PC-3 (cell line): ENCODE data around the gene VPS54.

Source experiments
- CTCF ChIP-seq: fragments of 300-600 bp; sonication (generic); conservative IDR thresholded peaks from 2 replicates; pipeline ENCODE4 v1.5.1; 2017; ENCODE audit warnings: antibody characterized with exemption, low read depth, mild to moderate bottlenecking, low read length
- EZH2 ChIP-seq: fragments of 300-600 bp; sonication (generic); IDR thresholded peaks from one replicate; pipeline ENCODE4 v1.6.1; 2017; ENCODE audit warnings: antibody characterized with exemption, mild to moderate bottlenecking, low read length; ENCODE audit not compliant: unreplicated experiment
- EZH2phosphoT487 ChIP-seq: fragments of 300-600 bp; sonication (generic); IDR thresholded peaks from 2 replicates; pipeline ENCODE4 v1.6.1; 2018; ENCODE audit warnings: mild to moderate bottlenecking, antibody characterized with exemption, low read length, borderline replicate concordance

DNA sequence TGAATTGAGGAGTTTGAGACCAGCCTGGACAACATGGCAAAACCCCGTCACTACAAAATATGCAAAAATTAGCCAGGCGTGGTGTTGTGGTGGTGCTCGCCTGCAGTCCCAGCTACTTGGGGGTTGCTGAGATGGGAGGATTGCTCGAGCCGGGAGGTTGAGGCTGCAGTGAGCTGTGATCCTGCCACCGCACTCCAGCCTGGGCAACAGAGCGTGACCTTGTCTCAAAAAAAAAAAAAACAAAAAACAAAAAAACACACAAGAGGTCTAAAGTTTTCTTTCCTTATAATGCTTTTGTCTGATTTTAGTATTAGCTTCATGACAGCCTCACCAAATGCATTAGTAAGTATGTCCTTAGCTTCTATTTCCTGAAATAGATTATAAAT, 43.1 kb downstream of the VPS54 start:
- TF ChIP-seq CTCF (no peak), EZH2phosphoT487 (no peak), EZH2 (no peak)
